Natural killer cell treated with Interleukin-12 subunit alpha and Interleukin-12 subunit beta and Interleukin-15 and Interleukin-18, amount 100 ng/mL, for 72 hours (primary cell): Measurements from ENCODE around the gene CCRL2. TPM values are rescaled to one million over a fixed set of nuclear protein-coding genes. Genes with fewer than 3 reads are reported as not detected.
"Not testable (repeated sequence)": the region's sequence is repeated elsewhere in the genome, so short reads cannot be mapped to it uniquely, and the experiment has no call there.

ENCODE experiments used
- ATAC-seq, 2 donors: fragments of 150-1000 bp; cut with Tn5 transposase in 1 of 2; sonication (Bioruptor Pico), chemical (Tn5 transposase) in 1 of 2; 2 replicates each; pipeline ENCODE4 v1.10.0; 2021
- DNase-seq: peaks from one replicate; pipeline ENCODE4 v3.0.0; 2022; ENCODE audit warnings: low spot score
- H3K27ac Mint-ChIP-seq, 2 donors: 1 replicate in 1 of 2; 2 replicates in 1 of 2; pipeline ENCODE4 v1.8.0; 2022; ENCODE audit warnings: mixed read lengths in 2 of 2, mild to moderate bottlenecking in 1 of 2, moderate library complexity in 1 of 2
- H3K27me3 Mint-ChIP-seq, 2 donors: 1 replicate in 1 of 2; 2 replicates in 1 of 2; pipeline ENCODE4 v1.8.0; 2022; ENCODE audit warnings: mixed read lengths in 2 of 2
- H3K36me3 Mint-ChIP-seq: one replicate; pipeline ENCODE4 v1.8.0; 2022; ENCODE audit warnings: mixed read lengths
- H3K4me1 Mint-ChIP-seq, 2 donors: 1 replicate in 1 of 2; 2 replicates in 1 of 2; pipeline ENCODE4 v1.8.0; 2022; ENCODE audit warnings: low read depth in 2 of 2, mixed read lengths in 2 of 2, mild to moderate bottlenecking in 1 of 2
- H3K4me3 Mint-ChIP-seq: one replicate; pipeline ENCODE4 v1.8.0; 2022; ENCODE audit warnings: mixed read lengths
- H3K9me3 Mint-ChIP-seq: 2 replicates; pipeline ENCODE4 v1.8.0; 2022; ENCODE audit warnings: mixed read lengths
- total RNA-seq, 2 donors: library from RNA; stranded (reverse); gene quantifications; one replicate each; pipeline ENCODE4 v1.2.3, GENCODE V29; 2022

Gene CCRL2
- total RNA-seq, 2 donors from 2014 or later: 4.0 to 6.2 TPM

DNA sequence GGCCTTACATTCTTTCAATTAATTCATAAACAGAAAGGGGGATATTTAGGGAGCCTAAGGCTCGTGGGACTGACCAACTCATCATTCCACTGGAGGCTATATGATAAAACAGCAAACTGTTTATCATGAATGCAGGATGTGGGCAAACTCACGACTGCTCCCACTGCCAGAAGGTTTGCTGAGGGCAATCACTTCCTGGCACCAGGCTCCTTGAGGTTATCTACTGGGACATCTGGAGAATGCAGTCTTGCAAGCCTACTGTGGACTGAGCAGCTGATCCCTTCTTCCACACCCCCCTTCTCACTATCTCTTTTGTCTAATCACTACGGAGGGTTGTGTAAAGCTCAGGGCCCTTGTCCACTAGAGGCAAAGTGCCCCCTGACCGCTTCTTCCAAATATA is 26.1 kb downstream of the CCRL2 start:
- peak; percentile 59 for DNase-seq
- H3K9me3 Mint-ChIP-seq, H3K27ac Mint-ChIP-seq, H3K4me3 Mint-ChIP-seq, ATAC-seq, H3K4me1 Mint-ChIP-seq, H3K36me3 Mint-ChIP-seq, H3K27me3 Mint-ChIP-seq: not testable (repeated sequence)

- Mint-ChIP-seq H3K4me3 (no peak overlapping the region), H3K9me3 (peaks cover 3% of the 10 kb centered on the region), H3K27ac (no peak overlapping the region), H3K4me1 (peaks cover 0 to 6% of the 10 kb centered on the region in 2 donors), H3K27me3 (no peaks in the 10 kb centered on the region), H3K36me3 (peaks cover 7% of the 10 kb centered on the region)
- DNase-seq: no peak
- no peak for ATAC-seq
These were observed 26.8 kb downstream of the CCRL2 start for GRCh38 chr3:46433841-46434240.

- Mint-ChIP-seq H3K4me3 (no peak overlapping the region), H3K27me3 (no peaks in the 10 kb centered on the region), H3K4me1 (peaks cover 0 to 11% of the 10 kb centered on the region in 2 donors), H3K27ac (no peak overlapping the region), H3K36me3 (peaks cover 7% of the 10 kb centered on the region), H3K9me3 (peaks cover 3% of the 10 kb centered on the region)
- ATAC-seq: no peak
- no peak for DNase-seq
These were observed 28.1 kb downstream of the CCRL2 start for GRCh38 chr3:46435081-46435726.

GRCh38 chr3:46438831-46439230 is 31.8 kb downstream of the CCRL2 start:
- no peak for ATAC-seq
- no peak for DNase-seq
- Mint-ChIP-seq H3K9me3 (no peaks in the 10 kb centered on the region), H3K36me3 (no peaks in the 10 kb centered on the region), H3K4me1 (peaks cover 19 to 31% of the 10 kb centered on the region in 2 donors), H3K27ac (no peak overlapping the region), H3K27me3 (no peaks in the 10 kb centered on the region), H3K4me3 (no peak overlapping the region)

GRCh38 chr3:46440531-46441294 is 33.7 kb downstream of the CCRL2 start:
- Mint-ChIP-seq H3K27ac (peak overlapping the region; percentile 7 to 79), H3K9me3 (no peaks in the 10 kb centered on the region), H3K36me3 (no peaks in the 10 kb centered on the region), H3K4me1 (peaks cover 19 to 31% of the 10 kb centered on the region in 2 donors), H3K27me3 (no peaks in the 10 kb centered on the region), H3K4me3 (peak overlapping the region; percentile 61)
- ATAC-seq: peak; percentile 81 to 92
- peak; percentile 60 for DNase-seq

DNA sequence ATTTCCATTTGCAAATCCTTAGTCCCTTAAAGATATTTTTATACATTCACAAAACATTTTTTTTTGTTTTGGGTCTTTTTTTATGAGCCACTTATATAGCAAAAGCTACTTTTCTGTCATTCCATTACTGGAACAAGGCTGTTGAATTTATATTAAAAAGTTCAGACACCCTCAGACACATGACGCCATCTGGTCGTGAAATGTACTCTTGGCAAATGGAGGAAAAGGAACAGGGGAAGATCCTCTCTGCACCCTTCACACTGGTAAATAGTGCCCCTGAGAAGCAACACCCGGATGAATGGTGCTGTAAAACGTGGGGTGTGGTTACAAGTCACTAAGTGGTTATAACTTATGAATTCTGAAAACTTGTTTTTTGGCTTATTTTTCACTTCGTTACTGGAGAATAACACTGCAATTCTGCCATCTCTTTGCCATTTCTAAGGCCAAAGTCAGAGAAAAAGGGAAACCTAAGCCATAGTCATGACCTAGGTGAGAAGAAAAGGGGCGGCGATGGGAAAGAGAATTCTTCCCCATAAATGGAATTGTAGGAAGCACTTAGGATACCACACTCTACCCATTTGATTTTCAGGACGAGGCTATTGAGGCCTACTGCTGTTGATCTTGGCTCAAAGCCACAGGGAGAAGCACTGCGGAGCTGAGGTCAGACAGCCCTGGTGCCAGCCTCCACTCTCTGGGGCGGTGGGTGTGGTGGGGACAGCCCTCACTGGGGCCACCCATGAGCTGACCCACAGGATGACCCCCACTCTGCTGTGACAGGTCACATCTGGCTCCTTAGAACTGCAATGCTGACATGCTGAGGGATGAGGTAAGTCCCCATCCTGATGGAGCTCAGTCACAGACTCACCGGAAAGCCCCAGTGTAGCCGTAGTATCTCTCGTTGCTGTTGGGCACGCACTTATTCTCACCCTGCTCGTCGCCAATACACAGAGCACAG is 35.8 kb downstream of the CCRL2 start:
- peaks cover 0 to 2% of the 10 kb centered on the region in 2 donors for H3K27me3 Mint-ChIP-seq
- DNase-seq: no peak
- ATAC-seq: no peak
- peaks cover 19 to 31% of the 10 kb centered on the region in 2 donors for H3K4me1 Mint-ChIP-seq
- H3K36me3 Mint-ChIP-seq: no peaks in the 10 kb centered on the region
- no peaks in the 10 kb centered on the region for H3K9me3 Mint-ChIP-seq
- H3K27ac Mint-ChIP-seq: peak overlapping the region in 1 of 2 donors; percentile 79
- peak overlapping the region; percentile 61 for H3K4me3 Mint-ChIP-seq

- H3K9me3 Mint-ChIP-seq: no peaks in the 10 kb centered on the region
These were observed 40.3 kb downstream of the CCRL2 start for GRCh38 chr3:46447228-46447985.

DNA sequence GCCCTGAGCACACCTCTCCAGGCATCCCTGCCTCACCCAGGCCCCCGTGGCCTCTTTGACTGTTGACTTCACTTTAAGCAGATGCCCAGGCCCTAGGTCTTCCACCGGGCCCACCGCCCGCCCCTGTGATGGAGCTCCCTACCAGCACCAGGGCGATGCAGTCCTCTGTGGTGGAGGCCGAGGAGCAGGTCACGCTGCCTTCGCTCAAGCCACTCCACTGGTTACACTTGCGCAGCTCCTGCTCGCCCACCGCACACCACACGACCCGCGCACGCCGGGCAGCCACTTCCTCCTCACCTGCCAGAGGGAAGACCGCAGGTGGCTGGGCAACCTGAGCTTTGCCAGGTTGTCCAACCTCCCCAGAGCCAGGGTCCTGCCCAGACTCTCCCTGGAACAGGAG is 41.7 kb downstream of the CCRL2 start:
- H3K36me3 Mint-ChIP-seq: no peaks in the 10 kb centered on the region
- H3K9me3 Mint-ChIP-seq: no peaks in the 10 kb centered on the region
- H3K4me3 Mint-ChIP-seq: no peak overlapping the region
- H3K27ac Mint-ChIP-seq: no peak overlapping the region
- ATAC-seq (no peak), DNase-seq (no peak)
- H3K4me1 Mint-ChIP-seq: no peaks in the 10 kb centered on the region
- peaks cover 20 to 21% of the 10 kb centered on the region in 2 donors for H3K27me3 Mint-ChIP-seq

More at GRCh38 chr3:46447228-46447985, 40.3 kb downstream of the CCRL2 start:
- no peaks in the 10 kb centered on the region for H3K36me3 Mint-ChIP-seq
- DNase-seq: no peak
- H3K4me1 Mint-ChIP-seq: peaks cover 0 to 5% of the 10 kb centered on the region in 2 donors
- H3K27ac Mint-ChIP-seq: no peak overlapping the region
- H3K4me3 Mint-ChIP-seq: no peak overlapping the region
- peaks cover 14 to 17% of the 10 kb centered on the region in 2 donors for H3K27me3 Mint-ChIP-seq
- ATAC-seq: peak in 1 of 2 donors; percentile 12

- Mint-ChIP-seq H3K4me1 (no peaks in the 10 kb centered on the region), H3K4me3 (no peak overlapping the region), H3K9me3 (no peaks in the 10 kb centered on the region), H3K36me3 (no peaks in the 10 kb centered on the region), H3K27ac (no peak overlapping the region), H3K27me3 (peaks cover 21 to 24% of the 10 kb centered on the region in 2 donors)
- ATAC-seq (no peak), DNase-seq (no peak)
These were observed 42.9 kb downstream of the CCRL2 start for GRCh38 chr3:46449755-46450552.

DNA sequence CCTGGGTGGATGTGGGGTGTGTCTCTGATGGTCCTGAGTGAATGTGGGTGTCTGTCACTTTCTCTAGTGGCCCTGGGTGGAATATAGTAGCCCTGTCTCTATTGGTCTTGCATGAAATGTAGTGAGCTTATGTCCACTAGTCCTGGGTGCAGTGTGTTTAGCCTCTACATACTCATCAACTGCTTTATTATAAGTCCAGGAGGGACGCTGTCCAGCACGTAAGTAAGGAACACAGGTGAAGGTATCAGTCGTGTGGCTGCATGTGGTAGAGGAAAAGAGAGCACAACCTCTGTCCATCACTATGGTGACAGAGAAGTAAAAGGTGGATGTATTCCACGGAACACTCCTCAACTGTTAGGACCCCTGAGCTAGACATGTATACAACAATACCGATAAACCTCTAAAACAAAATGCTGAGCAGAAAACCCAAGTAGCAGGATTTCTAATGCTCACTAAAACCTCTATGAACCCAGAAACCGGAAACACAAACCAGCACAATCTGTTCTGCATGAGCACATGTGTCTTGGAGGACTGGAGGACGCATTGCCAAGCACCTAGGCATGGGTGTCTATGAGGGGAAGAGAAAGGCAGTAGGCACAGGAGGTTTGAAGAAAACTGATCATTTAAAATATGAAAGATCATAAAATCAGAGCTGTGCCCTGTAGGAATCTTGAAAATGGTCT is 46.6 kb downstream of the CCRL2 start:
- Mint-ChIP-seq H3K4me3 (no peak overlapping the region), H3K27ac (no peak overlapping the region), H3K27me3 (peaks cover 21 to 22% of the 10 kb centered on the region in 2 donors)

DNA sequence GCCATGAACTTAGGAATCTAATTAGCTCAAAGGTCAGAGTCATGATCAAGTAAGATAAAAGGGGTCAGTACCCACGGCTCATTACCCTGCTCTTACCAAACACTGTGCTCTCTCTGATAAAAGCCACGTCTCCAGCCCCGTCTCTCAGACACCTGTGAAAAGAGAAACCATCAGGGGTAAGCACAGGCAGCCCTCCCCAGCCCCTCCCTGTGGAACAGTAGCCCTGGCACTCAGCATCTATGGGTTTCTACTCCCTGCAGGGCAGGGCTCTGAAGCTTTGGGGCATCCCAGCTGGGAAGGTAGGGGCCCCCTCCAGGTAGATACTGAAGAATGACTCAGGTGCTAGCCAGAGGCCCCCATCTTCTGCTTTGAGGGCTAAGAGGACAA is 47.1 kb downstream of the CCRL2 start:
- DNase-seq (no peak), ATAC-seq (no peak)
- Mint-ChIP-seq H3K36me3 (no peaks in the 10 kb centered on the region), H3K27me3 (peaks cover 17 to 22% of the 10 kb centered on the region in 2 donors), H3K27ac (no peak overlapping the region), H3K4me3 (no peak overlapping the region), H3K9me3 (no peaks in the 10 kb centered on the region), H3K4me1 (no peaks in the 10 kb centered on the region)

More for the DNA sequence above, 46.6 kb downstream of the CCRL2 start:
- Mint-ChIP-seq H3K36me3 (no peaks in the 10 kb centered on the region), H3K9me3 (no peaks in the 10 kb centered on the region), H3K4me1 (no peaks in the 10 kb centered on the region)
- DNase-seq: no peak
- no peak for ATAC-seq

- H3K4me3 Mint-ChIP-seq: no peak overlapping the region
- H3K27me3 Mint-ChIP-seq: peaks cover 17 to 26% of the 10 kb centered on the region in 2 donors
- H3K4me1 Mint-ChIP-seq: no peaks in the 10 kb centered on the region
- no peaks in the 10 kb centered on the region for H3K36me3 Mint-ChIP-seq
- DNase-seq: no peak
- no peaks in the 10 kb centered on the region for H3K9me3 Mint-ChIP-seq
- peak in 1 of 2 donors; percentile 10 for ATAC-seq
- no peak overlapping the region for H3K27ac Mint-ChIP-seq
These were observed 47.5 kb downstream of the CCRL2 start for GRCh38 chr3:46454606-46455005.
